COLO668 (cell line): ENCODE results near the gene S100A8.
A peak's percentile ranks its signal among the peaks of the same experiment; 100 is the strongest.
"Not testable (repeated sequence)": the region's sequence is repeated elsewhere in the genome, so short reads cannot be mapped to it uniquely, and the experiment has no call there.

Experiments used
- DNase-seq: peaks from one replicate; lab custom pipeline; 2025; ENCODE audit not compliant: unreplicated experiment; lab: John Stamatoyannopoulos, UW

S100A8 gene

GRCh38 chr1:153390938-153391710 lies at the start of gene S100A8:
TSS of gene S100A8 (minus strand) at chr1:153391073. CDS start at chr1:153390535, 538 bp downstream.
- DNase-seq: no peak

GRCh38 chr1:153439273-153439672 lies 48.4 kb upstream of the S100A8 start:
- DNase-seq: no peak

- no peak for DNase-seq
Measured at GRCh38 chr1:153438599-153438998, 47.7 kb upstream of the S100A8 start.

- no peak for DNase-seq
Measured at GRCh38 chr1:153437236-153437635, 46.4 kb upstream of the S100A8 start.

- DNase-seq: no peak
Measured at GRCh38 chr1:153434746-153435455, 44.0 kb upstream of the S100A8 start.

GRCh38 chr1:153432874-153433681 lies 42.2 kb upstream of the S100A8 start:
- DNase-seq: no peak

GRCh38 chr1:153431928-153432327 lies 41.1 kb upstream of the S100A8 start:
- DNase-seq: no peak

- DNase-seq: no peak
Measured at GRCh38 chr1:153431427-153431826, 40.6 kb upstream of the S100A8 start.

- no peak for DNase-seq
Measured at GRCh38 chr1:153431002-153431401, 40.1 kb upstream of the S100A8 start.

- no peak for DNase-seq
Measured at GRCh38 chr1:153430561-153430960, 39.7 kb upstream of the S100A8 start.

GRCh38 chr1:153430166-153430553 lies 39.3 kb upstream of the S100A8 start:
- DNase-seq: no peak

GRCh38 chr1:153429266-153430165 lies 38.6 kb upstream of the S100A8 start:
- DNase-seq: peak; percentile 50

- DNase-seq: no peak
Measured at GRCh38 chr1:153428791-153429190, 37.9 kb upstream of the S100A8 start.

GRCh38 chr1:153428073-153428638 lies 37.3 kb upstream of the S100A8 start:
- DNase-seq: no peak

- no peak for DNase-seq
Measured at GRCh38 chr1:153426809-153427208, 35.9 kb upstream of the S100A8 start.

- no peak for DNase-seq
Measured at GRCh38 chr1:153422450-153423068, 31.7 kb upstream of the S100A8 start.

GRCh38 chr1:153420306-153420705 lies 29.4 kb upstream of the S100A8 start:
- no peak for DNase-seq

- not testable (repeated sequence) for DNase-seq
Measured at GRCh38 chr1:153419436-153419793, 28.5 kb upstream of the S100A8 start.

GRCh38 chr1:153418758-153419435 lies 28.0 kb upstream of the S100A8 start:
- DNase-seq: not testable (repeated sequence)
